ENCODE results near the gene FOXN3. TPM values are rescaled to one million over a fixed set of nuclear protein-coding genes. Genes with fewer than 3 reads are reported as not detected.

The FOXN3 gene
- total RNA-seq, 1 donor from 2014 or later, result 34.5 TPM

GRCh38 chr14:89429199-89430181 is 12.5 kb upstream of the FOXN3 start:
- TF ChIP-seq CTCF (IDR thresholded peaks at IDR 0.05; ENCODE audit: insufficient read depth, low read length, poor library complexity, severe bottlenecking), result no peak
- no peak overlapping the region for H3K4me3 ChIP-seq (ENCODE audit: low read depth, low read length)
- no peaks in the 10 kb centered on the region for H3K36me3 ChIP-seq (ENCODE audit: control insufficient read depth, insufficient read depth, low read length)
- no peaks in the 10 kb centered on the region for H3K27me3 ChIP-seq (ENCODE audit: control insufficient read depth, insufficient read depth, low read length)
- peak; percentile 44 for DNase-seq (ENCODE audit: low read depth)

- TF ChIP-seq CTCF (IDR thresholded peaks at IDR 0.05; ENCODE audit: insufficient read depth, low read length, poor library complexity, severe bottlenecking), result no peak
- H3K27me3 ChIP-seq (ENCODE audit: control insufficient read depth, insufficient read depth, low read length), result no peaks in the 10 kb centered on the region
- no peak for DNase-seq (ENCODE audit: low read depth)
- no peak overlapping the region for H3K4me3 ChIP-seq (ENCODE audit: low read depth, low read length)
- no peaks in the 10 kb centered on the region for H3K36me3 ChIP-seq (ENCODE audit: control insufficient read depth, insufficient read depth, low read length)
Observed at GRCh38 chr14:89428546-89429198, 11.6 kb upstream of the FOXN3 start.

GRCh38 chr14:89428173-89428523 is 11.1 kb upstream of the FOXN3 start:
- no peak for DNase-seq (ENCODE audit: low read depth)
- Histone ChIP-seq H3K36me3 (ENCODE audit: control insufficient read depth, insufficient read depth, low read length) (no peaks in the 10 kb centered on the region), H3K4me3 (ENCODE audit: low read depth, low read length) (no peak overlapping the region), H3K27me3 (ENCODE audit: control insufficient read depth, insufficient read depth, low read length) (no peaks in the 10 kb centered on the region)
- TF ChIP-seq CTCF (IDR thresholded peaks at IDR 0.05; ENCODE audit: insufficient read depth, low read length, poor library complexity, severe bottlenecking), result no peak

GRCh38 chr14:89427426-89428172 is 10.6 kb upstream of the FOXN3 start:
- Histone ChIP-seq H3K36me3 (ENCODE audit: control insufficient read depth, insufficient read depth, low read length) (no peaks in the 10 kb centered on the region), H3K4me3 (ENCODE audit: low read depth, low read length) (no peak overlapping the region), H3K27me3 (ENCODE audit: control insufficient read depth, insufficient read depth, low read length) (no peaks in the 10 kb centered on the region)
- no peak for TF ChIP-seq CTCF (IDR thresholded peaks at IDR 0.05; ENCODE audit: insufficient read depth, low read length, poor library complexity, severe bottlenecking)
- DNase-seq (ENCODE audit: low read depth), result no peak

GRCh38 chr14:89425931-89426330 is 8.9 kb upstream of the FOXN3 start:
- Histone ChIP-seq H3K4me3 (ENCODE audit: low read depth, low read length) (no peak overlapping the region), H3K36me3 (ENCODE audit: control insufficient read depth, insufficient read depth, low read length) (no peaks in the 10 kb centered on the region), H3K27me3 (ENCODE audit: control insufficient read depth, insufficient read depth, low read length) (no peaks in the 10 kb centered on the region)
- peak; percentile 96 for DNase-seq (ENCODE audit: low read depth)
- TF ChIP-seq CTCF (IDR thresholded peaks at IDR 0.05; ENCODE audit: insufficient read depth, low read length, poor library complexity, severe bottlenecking), result no peak

Measured in kidney epithelial cell (primary cell).